Testis (tissue), 2 donors: ENCODE measurements around the gene LCP2.

Experiments
- CTCF ChIP-seq, 3 experiments: fragments of 450-650 bp in 2 of 3; fragments of 200-600 bp in 1 of 3; sonication (generic) in 1 of 3; IDR thresholded peaks; one replicate each; pipeline ENCODE4 v1.5.1; 2016 to 2019; ENCODE audit warnings: antibody characterized with exemption in 3 of 3, mild to moderate bottlenecking in 2 of 3, moderate library complexity in 1 of 3
- POLR2A ChIP-seq: fragments of 450-650 bp; IDR thresholded peaks from one replicate; pipeline ENCODE4 v1.6.1; 2017; ENCODE audit warnings: antibody characterized with exemption, mild to moderate bottlenecking, moderate library complexity

- no peak for TF ChIP-seq CTCF (IDR thresholded peaks at IDR 0.05)
- no peak for TF ChIP-seq POLR2A
Measured at GRCh38 chr5:170283296-170283695, 14.3 kb downstream of the LCP2 start.
